ENCODE measurements around the gene ATG16L2.
"Not testable (repeated sequence)": the region's sequence is repeated elsewhere in the genome, so short reads cannot be mapped to it uniquely, and the experiment has no call there.

The ATG16L2 gene

DNA sequence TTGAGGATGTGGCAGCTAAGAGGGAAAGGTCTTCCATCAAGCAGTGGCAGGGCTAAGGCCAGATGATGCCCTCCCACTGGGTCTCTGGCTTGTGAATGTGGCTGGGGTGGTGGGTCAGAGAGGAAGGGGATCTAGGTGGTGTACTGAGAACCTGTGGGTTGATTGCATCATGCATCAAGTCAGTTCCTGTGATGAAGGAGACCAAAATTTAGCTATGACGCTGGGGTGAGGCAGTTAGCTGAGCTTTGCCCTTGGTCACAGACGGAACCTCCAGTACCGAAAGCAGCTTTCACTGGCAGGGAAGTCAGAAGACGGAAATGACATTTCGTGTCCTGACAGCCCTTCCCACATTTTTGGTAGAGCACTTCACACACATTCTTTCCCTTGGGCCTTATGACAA is 20.7 kb downstream of the ATG16L2 start:
- Mint-ChIP-seq H3K27ac (peak overlapping the region; percentile 88), H3K27me3 (no peaks in the 10 kb centered on the region), H3K4me1 (peaks cover 10% of the 10 kb centered on the region), H3K4me3 (no peak overlapping the region), H3K36me3 (no peaks in the 10 kb centered on the region), H3K9me3 (no peaks in the 10 kb centered on the region)

DNA sequence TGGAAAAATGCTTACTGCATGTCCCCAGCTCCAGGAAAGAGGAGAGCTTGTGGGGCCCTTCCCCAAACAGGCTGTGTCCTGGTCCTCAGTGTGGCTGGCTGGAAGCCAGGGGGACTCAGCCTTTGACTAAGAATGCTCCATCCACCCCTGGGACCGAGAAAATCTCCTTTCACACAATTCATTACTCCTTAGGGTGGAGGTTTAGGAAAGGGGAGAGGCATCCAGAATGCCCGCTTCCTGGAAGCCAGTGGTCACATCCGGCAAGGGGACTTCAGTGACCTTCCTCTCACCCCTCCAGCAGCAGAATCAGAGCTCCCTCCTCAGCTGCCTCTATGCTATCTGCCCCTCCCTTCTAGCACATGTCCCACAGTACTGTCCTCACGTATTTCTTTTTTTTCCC is 21.9 kb downstream of the ATG16L2 start:
- H3K4me1 Mint-ChIP-seq = peaks cover 10% of the 10 kb centered on the region
- no peaks in the 10 kb centered on the region for H3K36me3 Mint-ChIP-seq
- peak overlapping the region; percentile 55 for H3K27ac Mint-ChIP-seq
- no peak overlapping the region for H3K4me3 Mint-ChIP-seq
- no peaks in the 10 kb centered on the region for H3K9me3 Mint-ChIP-seq
- H3K27me3 Mint-ChIP-seq = no peaks in the 10 kb centered on the region

DNA sequence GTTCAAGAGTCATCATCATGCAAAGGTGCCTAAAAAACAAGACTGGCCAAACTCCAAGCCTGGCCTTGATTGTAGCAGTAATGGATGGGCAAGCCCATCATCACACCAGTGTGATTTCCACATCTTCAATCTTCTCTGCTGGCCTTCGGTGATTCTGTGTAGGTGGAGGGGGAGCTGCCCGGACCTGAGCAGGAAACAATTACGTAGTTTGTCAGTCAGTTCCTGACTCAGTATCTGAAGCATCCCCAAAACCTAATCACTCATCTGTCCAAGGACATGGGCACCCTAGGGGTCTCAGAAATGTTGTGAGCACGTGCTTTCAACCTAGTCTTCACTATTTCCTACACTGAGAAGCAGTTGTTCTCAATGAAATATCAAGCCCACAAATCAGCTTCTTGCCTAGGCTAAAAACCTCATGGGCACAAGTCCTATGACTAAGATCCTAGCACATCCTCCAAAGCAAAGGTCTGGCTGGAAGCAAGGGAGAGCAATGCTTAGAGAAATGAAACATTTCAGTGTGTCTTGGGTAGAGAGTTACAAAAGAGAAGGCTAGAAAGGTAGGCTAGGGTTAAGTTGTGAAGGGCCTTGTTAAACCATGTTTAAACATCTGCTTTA is 24.6 kb downstream of the ATG16L2 start:
- Mint-ChIP-seq H3K4me1 (no peaks in the 10 kb centered on the region), H3K36me3 (no peaks in the 10 kb centered on the region), H3K27me3 (no peaks in the 10 kb centered on the region), H3K27ac (peak overlapping the region; percentile 32), H3K4me3 (no peak overlapping the region), H3K9me3 (no peaks in the 10 kb centered on the region)

DNA sequence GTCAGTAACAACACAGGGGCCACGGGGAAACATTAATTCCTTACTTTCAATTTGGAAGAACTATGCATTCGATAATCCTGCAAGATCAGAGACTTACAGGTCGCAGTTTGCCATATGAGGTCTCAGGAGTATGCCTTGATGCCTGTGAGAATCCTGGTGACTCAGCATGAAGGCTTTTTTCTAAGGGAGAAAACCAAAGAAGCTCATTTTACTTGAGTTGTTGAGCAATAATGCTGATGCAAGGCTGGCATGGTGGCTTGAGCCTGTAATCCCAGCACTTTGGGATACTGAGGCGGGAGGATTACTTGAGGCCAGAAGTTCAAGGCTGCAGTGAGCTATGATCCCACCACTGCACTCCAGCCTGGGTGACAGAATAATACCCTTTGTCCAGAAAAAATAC is 26.6 kb downstream of the ATG16L2 start:
- H3K36me3 Mint-ChIP-seq = no peaks in the 10 kb centered on the region
- H3K27ac Mint-ChIP-seq = no peak overlapping the region

DNA sequence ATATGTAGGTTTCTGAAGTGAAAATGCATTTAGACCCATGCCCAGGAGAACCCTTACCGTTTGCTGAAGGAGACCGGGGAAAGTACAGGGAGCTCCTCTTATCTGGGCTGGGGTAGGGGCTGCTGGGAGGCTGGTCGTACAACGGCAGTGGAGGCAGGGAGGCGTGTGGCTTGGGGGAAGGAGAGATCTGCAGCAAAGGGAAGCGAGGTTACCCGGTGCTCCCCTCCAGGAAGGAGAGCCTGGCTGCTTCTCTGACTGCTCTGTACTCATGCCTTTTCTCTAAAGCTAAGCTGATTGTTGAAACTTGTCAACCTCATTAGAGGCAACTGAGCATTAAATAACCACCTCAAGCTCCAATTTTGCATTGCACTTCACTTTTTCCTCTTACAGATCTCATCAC is 27.2 kb downstream of the ATG16L2 start:
- H3K27me3 Mint-ChIP-seq = no peaks in the 10 kb centered on the region
- H3K9me3 Mint-ChIP-seq = no peaks in the 10 kb centered on the region
- no peaks in the 10 kb centered on the region for H3K36me3 Mint-ChIP-seq
- H3K4me1 Mint-ChIP-seq = no peaks in the 10 kb centered on the region
- no peak overlapping the region for H3K27ac Mint-ChIP-seq
- no peak overlapping the region for H3K4me3 Mint-ChIP-seq

More for the DNA sequence above, 26.6 kb downstream of the ATG16L2 start:
- Mint-ChIP-seq H3K27me3 (no peaks in the 10 kb centered on the region), H3K4me1 (no peaks in the 10 kb centered on the region), H3K4me3 (no peak overlapping the region), H3K9me3 (no peaks in the 10 kb centered on the region)

DNA sequence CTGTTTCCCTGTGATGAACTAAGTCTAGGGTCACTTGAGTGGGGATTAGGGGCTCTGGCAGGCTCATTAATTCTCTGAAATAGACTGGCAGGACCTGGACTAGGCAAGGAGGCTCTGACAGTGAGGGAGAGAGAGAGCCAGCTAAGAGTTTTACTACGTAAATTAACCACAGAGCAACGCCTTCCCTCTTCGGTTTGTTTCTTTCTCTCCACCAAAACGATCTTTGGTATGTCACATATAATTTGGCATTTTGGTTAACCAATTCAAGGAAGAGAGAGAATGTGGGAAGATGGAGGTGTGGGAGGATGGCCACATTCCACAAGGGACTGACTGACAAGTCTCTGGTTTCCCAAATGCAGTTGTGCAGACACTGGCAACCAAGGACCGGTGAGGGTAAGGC is 27.9 kb downstream of the ATG16L2 start:
- Mint-ChIP-seq H3K4me3 (no peak overlapping the region), H3K9me3 (no peaks in the 10 kb centered on the region), H3K27me3 (no peaks in the 10 kb centered on the region), H3K36me3 (no peaks in the 10 kb centered on the region), H3K4me1 (no peaks in the 10 kb centered on the region), H3K27ac (peak overlapping the region; percentile 14)

DNA sequence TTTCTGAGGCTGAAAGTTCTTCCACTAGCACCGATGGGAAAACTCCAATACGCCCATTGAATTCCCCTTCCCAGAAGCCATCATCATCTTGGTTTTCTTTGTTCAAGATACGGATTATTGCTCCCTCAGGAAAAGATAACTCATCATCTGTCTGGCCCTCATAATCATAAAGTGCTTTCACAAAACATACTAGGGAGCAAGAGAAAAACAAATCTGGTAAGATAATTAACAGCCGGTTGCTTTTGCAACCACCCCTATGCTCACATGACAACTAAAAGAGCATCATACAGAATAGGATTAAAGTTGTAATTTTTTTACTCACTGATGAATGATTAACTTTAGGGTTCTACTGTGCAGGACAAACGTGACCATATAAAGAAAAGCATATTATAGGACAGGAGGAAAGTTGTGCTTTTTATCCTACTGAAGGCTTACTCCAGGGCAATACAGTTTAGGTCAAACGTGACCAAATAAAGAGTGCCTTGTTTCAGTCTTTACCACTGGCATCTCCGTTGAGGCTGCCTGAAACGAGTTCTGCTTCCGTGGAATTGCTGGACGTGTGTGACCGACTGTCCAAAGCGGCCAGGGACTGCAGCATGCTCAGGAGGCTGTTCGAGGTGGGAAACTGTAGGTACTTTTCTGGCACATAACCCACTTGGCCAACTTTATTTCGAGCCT is 28.6 kb downstream of the ATG16L2 start:
- Mint-ChIP-seq H3K36me3 (no peaks in the 10 kb centered on the region), H3K27ac (peak overlapping the region; percentile 11), H3K27me3 (no peaks in the 10 kb centered on the region)

DNA sequence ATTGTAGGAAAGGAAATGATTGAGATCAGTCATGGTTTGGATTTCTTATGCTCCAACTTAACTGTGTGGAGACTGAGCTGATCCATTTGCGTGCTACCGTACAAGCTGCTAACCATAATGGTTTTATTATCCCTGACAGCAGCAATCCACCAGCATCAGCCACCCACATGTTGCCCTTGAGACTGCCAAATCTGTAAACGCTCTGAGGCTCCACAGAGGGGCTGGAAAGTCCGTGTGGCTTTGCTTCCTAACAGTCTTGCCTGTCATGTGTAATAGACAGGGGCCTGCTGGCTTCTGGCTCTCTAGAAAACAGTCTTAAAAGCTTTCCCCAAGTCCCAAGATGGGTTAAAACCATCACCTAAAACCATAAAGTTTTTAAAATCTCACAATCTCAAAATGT is 30.1 kb downstream of the ATG16L2 start:
- Mint-ChIP-seq H3K4me3 (no peak overlapping the region), H3K36me3 (no peaks in the 10 kb centered on the region), H3K9me3 (no peaks in the 10 kb centered on the region), H3K27me3 (no peaks in the 10 kb centered on the region), H3K27ac (no peak overlapping the region), H3K4me1 (peaks cover 8% of the 10 kb centered on the region)

More for the DNA sequence above, 28.6 kb downstream of the ATG16L2 start:
- no peak overlapping the region for H3K4me3 Mint-ChIP-seq
- no peaks in the 10 kb centered on the region for H3K4me1 Mint-ChIP-seq
- no peaks in the 10 kb centered on the region for H3K9me3 Mint-ChIP-seq

DNA sequence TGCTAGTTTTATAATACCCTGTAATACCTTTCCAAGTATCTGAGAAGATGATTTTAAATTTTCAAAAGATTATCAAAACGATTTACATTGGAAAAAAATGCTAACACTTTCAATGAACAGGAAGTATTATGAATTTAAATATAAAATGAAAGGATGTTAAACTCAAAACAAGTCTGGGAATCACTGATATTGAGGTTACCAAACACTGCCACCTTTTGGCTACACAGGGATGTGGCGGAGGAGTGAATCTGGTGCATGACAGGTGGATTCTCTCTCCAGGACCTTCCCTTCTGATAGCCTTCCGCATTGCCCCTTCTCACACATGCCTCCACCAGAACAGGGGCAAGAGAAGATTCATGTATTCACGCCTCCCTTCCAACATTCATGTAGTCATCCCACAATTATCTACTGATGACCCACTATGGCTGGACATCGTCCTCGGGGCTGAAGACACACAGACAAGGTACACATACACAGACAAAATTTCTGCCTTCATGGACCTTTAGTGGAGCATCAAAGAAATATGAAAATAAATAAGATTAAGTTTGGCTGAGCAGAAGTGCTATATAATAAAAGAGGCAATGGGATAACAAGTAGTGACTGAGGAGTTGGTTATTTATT is 34.7 kb downstream of the ATG16L2 start:
- H3K9me3 Mint-ChIP-seq = no peaks in the 10 kb centered on the region
- H3K4me3 Mint-ChIP-seq = no peak overlapping the region
- peaks cover 18% of the 10 kb centered on the region for H3K4me1 Mint-ChIP-seq
- H3K27me3 Mint-ChIP-seq = no peaks in the 10 kb centered on the region
- H3K36me3 Mint-ChIP-seq = no peaks in the 10 kb centered on the region
- no peak overlapping the region for H3K27ac Mint-ChIP-seq

DNA sequence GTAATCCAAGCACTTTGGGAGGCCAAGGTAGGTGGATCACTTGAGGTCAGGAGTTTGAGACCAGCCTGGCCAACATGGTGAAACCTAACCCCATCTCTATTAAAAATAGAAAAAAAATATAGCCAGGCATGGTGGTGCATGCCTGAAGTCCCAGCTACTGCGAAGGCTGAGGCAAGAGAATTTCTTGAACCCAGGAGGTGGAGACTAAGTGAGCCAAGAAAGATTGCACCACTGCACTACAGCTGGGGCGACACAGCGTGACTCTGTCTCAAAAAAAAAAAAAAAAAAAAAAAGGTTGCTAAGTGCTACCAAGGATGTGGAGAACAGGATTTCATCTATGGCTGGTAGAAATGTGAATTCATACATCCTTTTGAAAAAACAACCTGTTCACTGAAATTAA is 36.6 kb downstream of the ATG16L2 start:
- H3K4me3 Mint-ChIP-seq = no peak overlapping the region
- no peaks in the 10 kb centered on the region for H3K9me3 Mint-ChIP-seq
- no peaks in the 10 kb centered on the region for H3K27me3 Mint-ChIP-seq
- no peak overlapping the region for H3K27ac Mint-ChIP-seq
- H3K36me3 Mint-ChIP-seq = no peaks in the 10 kb centered on the region
- H3K4me1 Mint-ChIP-seq = peaks cover 18% of the 10 kb centered on the region

DNA sequence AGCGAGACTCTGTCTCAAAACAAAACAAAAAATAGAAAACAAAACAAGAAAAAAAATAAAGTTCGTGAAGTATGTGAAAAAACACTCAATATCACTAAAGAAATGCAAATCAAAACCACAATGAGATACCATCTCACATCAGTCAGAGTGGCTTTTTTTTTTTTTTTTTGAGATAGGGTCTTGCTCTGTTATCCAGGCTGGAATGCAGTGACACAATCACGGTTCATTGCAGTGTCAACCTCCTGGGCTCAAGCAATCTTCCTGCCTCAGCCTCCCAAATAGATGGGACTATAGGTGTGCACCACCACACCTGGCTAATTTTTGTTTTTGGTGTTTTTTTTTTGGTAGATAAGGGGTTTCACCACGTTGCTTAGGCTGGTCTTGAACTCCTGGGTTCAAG is 37.5 kb downstream of the ATG16L2 start:
- H3K9me3 Mint-ChIP-seq = no peaks in the 10 kb centered on the region
- H3K4me3 Mint-ChIP-seq = no peak overlapping the region
- H3K36me3 Mint-ChIP-seq = no peaks in the 10 kb centered on the region
- H3K27me3 Mint-ChIP-seq = no peaks in the 10 kb centered on the region
- peaks cover 18% of the 10 kb centered on the region for H3K4me1 Mint-ChIP-seq
- no peak overlapping the region for H3K27ac Mint-ChIP-seq

DNA sequence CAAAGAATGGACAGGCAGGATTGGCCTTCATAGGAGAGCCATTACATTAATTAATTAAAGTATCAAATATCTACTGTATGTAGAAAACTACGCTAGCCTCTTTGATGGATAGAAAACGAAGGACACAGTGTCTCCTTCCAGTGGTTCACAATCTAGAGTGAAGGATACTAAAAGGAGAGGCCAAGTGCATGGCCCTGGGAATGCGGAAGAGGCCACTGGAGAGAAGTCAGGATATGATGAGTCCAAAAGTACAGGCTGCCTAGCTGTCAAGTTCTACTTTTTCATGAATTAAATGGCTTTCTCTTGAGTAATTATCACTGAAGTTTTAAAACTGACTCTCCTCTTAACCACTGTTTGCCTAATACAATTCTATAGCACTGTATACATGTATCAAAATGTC is 41.9 kb downstream of the ATG16L2 start:
- peaks cover 5% of the 10 kb centered on the region for H3K36me3 Mint-ChIP-seq
- peak overlapping the region; percentile 23 for H3K27ac Mint-ChIP-seq
- H3K4me3 Mint-ChIP-seq = no peak overlapping the region
- peaks cover 7% of the 10 kb centered on the region for H3K4me1 Mint-ChIP-seq
- no peaks in the 10 kb centered on the region for H3K27me3 Mint-ChIP-seq
- no peaks in the 10 kb centered on the region for H3K9me3 Mint-ChIP-seq

DNA sequence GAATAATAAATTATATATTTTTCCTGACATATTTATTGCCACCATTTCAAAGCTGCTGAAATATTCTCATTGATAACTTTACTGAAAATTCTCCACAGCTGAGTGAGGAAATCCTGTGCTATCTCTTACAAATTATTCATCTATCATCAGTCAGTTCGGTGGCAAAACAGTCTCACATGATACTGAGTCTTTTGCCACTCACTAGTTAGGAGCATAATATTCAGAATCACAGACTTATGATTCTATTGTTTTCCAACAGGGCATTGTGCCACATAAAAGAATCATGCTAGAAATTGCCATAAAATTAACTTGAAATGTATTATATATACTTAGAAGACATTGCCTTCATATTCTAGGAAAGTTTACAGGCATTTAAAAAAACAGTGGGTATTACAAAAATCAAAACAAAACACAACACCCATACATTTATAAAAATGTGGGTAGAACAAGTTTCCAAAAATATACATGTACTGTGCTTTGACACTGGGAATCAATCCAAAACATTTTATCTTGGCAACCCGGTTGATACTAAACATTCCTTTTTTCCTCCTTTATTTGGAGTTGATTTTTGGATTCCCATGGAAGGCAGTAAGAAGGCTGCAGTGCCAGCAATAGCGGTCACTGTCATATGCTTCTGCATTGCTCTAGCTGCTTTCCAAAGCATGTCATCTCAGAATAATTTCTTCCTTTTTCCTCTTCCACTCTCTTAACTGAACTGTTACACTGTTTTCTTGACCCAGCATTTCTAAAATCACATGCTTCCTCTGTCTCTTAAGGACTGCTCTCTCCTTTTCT is 42.5 kb downstream of the ATG16L2 start:
- Mint-ChIP-seq H3K4me1 (peaks cover 5% of the 10 kb centered on the region), H3K27me3 (no peaks in the 10 kb centered on the region), H3K27ac (no peak overlapping the region), H3K4me3 (no peak overlapping the region), H3K9me3 (no peaks in the 10 kb centered on the region), H3K36me3 (peaks cover 5% of the 10 kb centered on the region)

DNA sequence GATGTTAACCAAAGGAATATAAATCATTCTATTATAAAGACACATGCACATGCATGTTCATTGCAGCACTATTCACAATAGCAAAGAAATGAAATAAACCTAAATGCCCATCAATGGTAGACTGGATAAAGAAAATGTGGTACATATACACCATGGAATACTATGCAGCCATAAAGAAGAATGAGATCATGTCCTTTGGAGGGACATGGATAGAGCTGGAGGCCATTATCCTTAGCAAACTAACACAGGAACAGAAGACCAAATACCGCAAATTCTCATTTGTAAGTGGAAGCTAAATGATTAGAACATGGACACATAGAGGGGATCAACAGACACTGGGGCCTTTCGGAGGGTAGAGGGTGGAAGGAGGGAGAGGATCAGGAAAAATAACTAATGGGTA is 44.1 kb downstream of the ATG16L2 start:
- not testable (repeated sequence) for H3K27ac Mint-ChIP-seq, H3K36me3 Mint-ChIP-seq, H3K4me3 Mint-ChIP-seq

DNA sequence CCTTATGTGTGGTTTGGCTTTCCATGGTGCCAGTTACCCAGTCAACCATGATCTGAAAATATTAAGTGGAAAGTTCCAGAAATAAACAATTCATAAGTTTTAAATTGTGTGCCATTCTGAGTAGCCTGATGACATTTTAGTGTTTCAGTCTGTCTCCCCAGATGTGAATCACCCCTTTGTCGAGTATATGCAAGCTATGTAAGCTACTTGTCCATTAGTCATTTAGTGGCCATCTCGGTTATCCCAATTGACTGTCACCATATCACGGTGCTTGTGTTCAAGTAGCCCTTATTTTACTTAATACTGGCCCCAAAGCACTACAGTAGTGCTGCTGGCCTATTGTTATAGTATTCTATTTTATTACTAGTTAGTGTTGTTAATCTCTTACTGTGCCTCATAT is 44.9 kb downstream of the ATG16L2 start:
- H3K27ac Mint-ChIP-seq = no peak overlapping the region
- H3K36me3 Mint-ChIP-seq = peaks cover 5% of the 10 kb centered on the region
- H3K27me3 Mint-ChIP-seq = no peaks in the 10 kb centered on the region
- no peak overlapping the region for H3K4me3 Mint-ChIP-seq
- no peaks in the 10 kb centered on the region for H3K9me3 Mint-ChIP-seq
- H3K4me1 Mint-ChIP-seq = no peaks in the 10 kb centered on the region

More for the DNA sequence above, 44.1 kb downstream of the ATG16L2 start:
- not testable (repeated sequence) for H3K9me3 Mint-ChIP-seq, H3K4me1 Mint-ChIP-seq, H3K27me3 Mint-ChIP-seq

DNA sequence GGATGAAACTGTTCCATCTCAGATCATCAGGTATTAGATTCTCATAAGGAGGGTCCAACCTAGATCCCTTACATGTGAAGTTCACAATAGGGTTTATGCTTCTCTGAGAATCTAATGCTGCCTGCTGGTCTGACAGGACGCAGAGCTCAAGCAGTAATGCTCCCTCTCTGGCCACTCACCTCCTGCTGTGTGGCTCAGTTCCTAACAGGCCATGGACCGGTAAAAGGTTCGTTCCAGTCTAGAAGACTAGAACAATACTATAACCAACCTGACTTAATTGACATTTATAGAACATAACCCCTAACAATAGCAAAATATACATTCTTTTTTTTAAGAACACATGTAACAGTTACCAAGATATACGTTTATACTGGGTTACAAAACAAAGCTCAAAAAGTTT is 45.8 kb downstream of the ATG16L2 start:
- no peaks in the 10 kb centered on the region for H3K27me3 Mint-ChIP-seq
- H3K9me3 Mint-ChIP-seq = no peaks in the 10 kb centered on the region
- H3K36me3 Mint-ChIP-seq = peaks cover 5% of the 10 kb centered on the region
- no peak overlapping the region for H3K27ac Mint-ChIP-seq
- no peak overlapping the region for H3K4me3 Mint-ChIP-seq
- no peaks in the 10 kb centered on the region for H3K4me1 Mint-ChIP-seq

Measured in activated naive CD4-positive, alpha-beta T cell treated with anti-CD3 and anti-CD28 coated beads, Interleukin-2, amount 50 U/mL, for 24 hours (primary cell).